ENCODE measurements around the gene TRAM2. TPM values are rescaled to one million over a fixed set of nuclear protein-coding genes. Genes with fewer than 3 reads are reported as not detected.

The TRAM2 gene
- polyA plus RNA-seq, 2 donors, result 1.0 to 1.8 TPM

DNA sequence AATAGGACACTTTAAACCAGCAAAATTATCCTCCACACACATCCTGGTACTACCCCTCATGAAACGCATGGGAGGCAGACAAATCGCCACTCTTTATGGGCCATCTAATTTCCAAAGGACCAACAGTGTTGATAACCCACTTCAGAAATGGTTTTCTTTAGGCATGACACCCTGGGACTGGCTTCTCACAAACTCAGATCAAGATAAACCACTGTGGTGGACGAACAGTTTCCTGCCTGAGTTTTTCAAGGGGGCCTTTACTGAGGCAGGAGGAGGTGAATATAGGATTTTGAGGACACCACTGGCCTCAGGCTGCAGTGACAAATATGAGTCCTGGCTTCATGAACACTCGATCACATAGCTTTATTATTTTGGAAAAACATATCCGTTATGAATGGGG, 26.0 kb downstream of the TRAM2 start:
- 65 to 67% methylated on average over 5 of the region's 5 CpGs for whole genome bisulfite sequencing, 2 donors
- H3K27ac ChIP-seq (ENCODE audit: low read depth in 2 of 2, low read length in 1 of 2), result no peak overlapping the region
- H3K4me3 ChIP-seq (ENCODE audit: low read depth in 1 of 2, low read length in 2 of 2), result no peak overlapping the region
- H3K4me1 ChIP-seq (ENCODE audit: control insufficient read depth in 2 of 2, insufficient read depth in 2 of 2, low read length in 1 of 2), result peaks cover 9 to 15% of the 10 kb centered on the region in 2 donors
- peaks cover 0 to 2% of the 10 kb centered on the region in 2 donors for H3K36me3 ChIP-seq (ENCODE audit: control insufficient read depth in 2 of 2, insufficient read depth in 2 of 2, low read length in 1 of 2)
- H3K9me3 ChIP-seq (ENCODE audit: control insufficient read depth in 2 of 2, insufficient read depth in 1 of 2, low read depth in 1 of 2, low read length in 1 of 2), result peaks cover 0 to 2% of the 10 kb centered on the region in 2 donors
- H3K27me3 ChIP-seq (ENCODE audit: control insufficient read depth in 1 of 2, insufficient read depth in 2 of 2, low read length in 2 of 2), result no peaks in the 10 kb centered on the region

DNA sequence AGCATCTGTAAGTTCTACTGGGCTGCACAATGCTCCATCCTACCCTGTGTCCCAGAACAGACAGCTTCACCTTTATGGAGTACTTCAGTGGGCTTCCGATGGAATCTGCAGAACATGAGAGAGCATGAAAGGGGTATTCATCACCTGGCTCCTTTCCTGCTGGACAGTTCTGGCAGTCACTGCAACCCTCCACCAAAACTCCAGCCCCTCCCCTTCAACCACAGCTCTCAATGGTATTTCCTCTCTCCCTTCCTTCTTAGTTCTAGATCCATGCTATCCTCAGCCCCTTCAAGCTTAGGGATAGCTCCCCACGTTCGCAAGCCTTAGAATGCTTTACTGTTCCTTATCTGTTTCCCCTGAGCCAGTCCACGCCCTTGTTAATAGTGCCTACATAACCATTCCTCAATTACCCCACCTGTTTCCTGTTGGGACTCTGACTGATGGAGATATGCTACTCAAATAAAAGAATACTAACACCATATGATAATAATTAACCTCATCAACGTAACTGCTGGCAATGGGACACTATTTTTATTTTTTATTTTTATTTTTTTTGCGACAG, 26.8 kb downstream of the TRAM2 start:
- Histone ChIP-seq H3K36me3 (ENCODE audit: control insufficient read depth in 2 of 2, insufficient read depth in 2 of 2, low read length in 1 of 2) (peaks cover 0 to 2% of the 10 kb centered on the region in 2 donors), H3K27ac (ENCODE audit: low read depth in 2 of 2, low read length in 1 of 2) (no peak overlapping the region), H3K27me3 (ENCODE audit: control insufficient read depth in 1 of 2, insufficient read depth in 2 of 2, low read length in 2 of 2) (no peaks in the 10 kb centered on the region), H3K4me1 (ENCODE audit: control insufficient read depth in 2 of 2, insufficient read depth in 2 of 2, low read length in 1 of 2) (peaks cover 10 to 20% of the 10 kb centered on the region in 2 donors), H3K9me3 (ENCODE audit: control insufficient read depth in 2 of 2, insufficient read depth in 1 of 2, low read depth in 1 of 2, low read length in 1 of 2) (peaks cover 0 to 2% of the 10 kb centered on the region in 2 donors), H3K4me3 (ENCODE audit: low read depth in 1 of 2, low read length in 2 of 2) (no peak overlapping the region)
- WGBS, 2 donors, result 63 to 84% methylated on average over 6 of the region's 6 CpGs

- 71 to 90% methylated on average over 4 of the region's 4 CpGs for WGBS, 2 donors
- peaks cover 12 to 20% of the 10 kb centered on the region in 2 donors for H3K4me1 ChIP-seq (ENCODE audit: control insufficient read depth in 2 of 2, insufficient read depth in 2 of 2, low read length in 1 of 2)
These were observed 27.4 kb downstream of the TRAM2 start for GRCh38 chr6:52549428-52549827.

GRCh38 chr6:52548999-52549398, 27.9 kb downstream of the TRAM2 start:
- 92% methylated on average over 5 of the region's 5 CpGs for WGBS, 2 donors
- Histone ChIP-seq H3K9me3 (ENCODE audit: control insufficient read depth in 2 of 2, insufficient read depth in 1 of 2, low read depth in 1 of 2, low read length in 1 of 2) (peaks cover 0 to 2% of the 10 kb centered on the region in 2 donors), H3K36me3 (ENCODE audit: control insufficient read depth in 2 of 2, insufficient read depth in 2 of 2, low read length in 1 of 2) (peaks cover 0 to 2% of the 10 kb centered on the region in 2 donors), H3K4me1 (ENCODE audit: control insufficient read depth in 2 of 2, insufficient read depth in 2 of 2, low read length in 1 of 2) (peaks cover 14 to 20% of the 10 kb centered on the region in 2 donors), H3K27me3 (ENCODE audit: control insufficient read depth in 1 of 2, insufficient read depth in 2 of 2, low read length in 2 of 2) (no peaks in the 10 kb centered on the region), H3K4me3 (ENCODE audit: low read depth in 1 of 2, low read length in 2 of 2) (no peak overlapping the region), H3K27ac (ENCODE audit: low read depth in 2 of 2, low read length in 1 of 2) (no peak overlapping the region)

More at GRCh38 chr6:52549428-52549827, 27.4 kb downstream of the TRAM2 start:
- Histone ChIP-seq H3K4me3 (ENCODE audit: low read depth in 1 of 2, low read length in 2 of 2) (no peak overlapping the region), H3K27me3 (ENCODE audit: control insufficient read depth in 1 of 2, insufficient read depth in 2 of 2, low read length in 2 of 2) (no peaks in the 10 kb centered on the region), H3K9me3 (ENCODE audit: control insufficient read depth in 2 of 2, insufficient read depth in 1 of 2, low read depth in 1 of 2, low read length in 1 of 2) (peaks cover 0 to 2% of the 10 kb centered on the region in 2 donors), H3K36me3 (ENCODE audit: control insufficient read depth in 2 of 2, insufficient read depth in 2 of 2, low read length in 1 of 2) (peaks cover 0 to 2% of the 10 kb centered on the region in 2 donors), H3K27ac (ENCODE audit: low read depth in 2 of 2, low read length in 1 of 2) (no peak overlapping the region)

GRCh38 chr6:52548353-52548713, 28.5 kb downstream of the TRAM2 start:
- Histone ChIP-seq H3K4me1 (ENCODE audit: control insufficient read depth in 2 of 2, insufficient read depth in 2 of 2, low read length in 1 of 2) (peaks cover 14 to 20% of the 10 kb centered on the region in 2 donors), H3K27ac (ENCODE audit: low read depth in 2 of 2, low read length in 1 of 2) (no peak overlapping the region), H3K27me3 (ENCODE audit: control insufficient read depth in 1 of 2, insufficient read depth in 2 of 2, low read length in 2 of 2) (no peaks in the 10 kb centered on the region), H3K4me3 (ENCODE audit: low read depth in 1 of 2, low read length in 2 of 2) (no peak overlapping the region), H3K9me3 (ENCODE audit: control insufficient read depth in 2 of 2, insufficient read depth in 1 of 2, low read depth in 1 of 2, low read length in 1 of 2) (peaks cover 0 to 2% of the 10 kb centered on the region in 2 donors), H3K36me3 (ENCODE audit: control insufficient read depth in 2 of 2, insufficient read depth in 2 of 2, low read length in 1 of 2) (peaks cover 0 to under 1% of the 10 kb centered on the region in 2 donors)
- WGBS, 2 donors, result 63 to 72% methylated on average over 7 of the region's 7 CpGs

DNA sequence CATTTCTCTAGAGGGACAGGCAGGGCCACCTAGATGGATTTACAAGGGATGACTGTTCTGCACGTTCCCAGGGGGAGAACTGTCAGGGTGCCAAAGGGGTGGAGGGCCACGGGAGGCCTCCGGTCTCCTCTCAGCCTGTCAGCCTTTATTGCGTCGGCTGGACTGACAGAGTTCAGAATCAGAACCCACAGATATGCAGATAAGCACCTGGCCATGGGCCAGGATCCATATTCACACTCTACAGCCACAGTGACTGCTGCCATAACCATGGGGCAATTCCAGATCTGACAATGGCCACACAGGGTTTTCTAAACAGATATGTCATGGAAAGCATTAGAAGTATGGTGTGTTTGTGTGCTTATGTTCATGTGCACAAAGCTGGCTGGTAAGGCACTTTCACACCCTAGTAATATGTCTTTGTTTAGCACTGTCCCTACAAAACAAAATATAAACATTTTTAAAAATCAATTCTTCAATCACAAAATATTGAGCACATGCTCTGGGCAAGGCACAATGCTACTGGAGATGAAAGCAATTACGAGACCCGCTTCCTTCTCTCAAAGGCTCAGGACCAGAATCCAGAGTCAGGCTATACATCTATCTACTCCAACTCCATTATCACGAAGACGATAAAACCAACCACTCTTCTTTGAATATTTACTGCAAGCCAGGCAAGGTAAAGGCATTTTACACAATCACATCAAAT, 29.1 kb downstream of the TRAM2 start:
- Histone ChIP-seq H3K9me3 (ENCODE audit: control insufficient read depth in 2 of 2, insufficient read depth in 1 of 2, low read depth in 1 of 2, low read length in 1 of 2) (peaks cover 0 to 2% of the 10 kb centered on the region in 2 donors), H3K27ac (ENCODE audit: low read depth in 2 of 2, low read length in 1 of 2) (no peak overlapping the region), H3K4me3 (ENCODE audit: low read depth in 1 of 2, low read length in 2 of 2) (no peak overlapping the region), H3K4me1 (ENCODE audit: control insufficient read depth in 2 of 2, insufficient read depth in 2 of 2, low read length in 1 of 2) (peaks cover 14 to 20% of the 10 kb centered on the region in 2 donors), H3K36me3 (ENCODE audit: control insufficient read depth in 2 of 2, insufficient read depth in 2 of 2, low read length in 1 of 2) (no peaks in the 10 kb centered on the region), H3K27me3 (ENCODE audit: control insufficient read depth in 1 of 2, insufficient read depth in 2 of 2, low read length in 2 of 2) (no peaks in the 10 kb centered on the region)
- 72 to 76% methylated on average over 9 of the region's 9 CpGs for WGBS, 2 donors

GRCh38 chr6:52546678-52547077, 30.2 kb downstream of the TRAM2 start:
- H3K4me1 ChIP-seq (ENCODE audit: control insufficient read depth in 2 of 2, insufficient read depth in 2 of 2, low read length in 1 of 2), result peaks cover 8 to 13% of the 10 kb centered on the region in 2 donors
- H3K9me3 ChIP-seq (ENCODE audit: control insufficient read depth in 2 of 2, insufficient read depth in 1 of 2, low read depth in 1 of 2, low read length in 1 of 2), result no peaks in the 10 kb centered on the region
- 78 to 84% methylated on average over 3 of the region's 3 CpGs for WGBS, 2 donors
- H3K4me3 ChIP-seq (ENCODE audit: low read depth in 1 of 2, low read length in 2 of 2), result no peak overlapping the region
- no peaks in the 10 kb centered on the region for H3K27me3 ChIP-seq (ENCODE audit: control insufficient read depth in 1 of 2, insufficient read depth in 2 of 2, low read length in 2 of 2)
- no peak overlapping the region for H3K27ac ChIP-seq (ENCODE audit: low read depth in 2 of 2, low read length in 1 of 2)
- no peaks in the 10 kb centered on the region for H3K36me3 ChIP-seq (ENCODE audit: control insufficient read depth in 2 of 2, insufficient read depth in 2 of 2, low read length in 1 of 2)

GRCh38 chr6:52546192-52546591, 30.7 kb downstream of the TRAM2 start:
- H3K36me3 ChIP-seq (ENCODE audit: control insufficient read depth in 2 of 2, insufficient read depth in 2 of 2, low read length in 1 of 2), result no peaks in the 10 kb centered on the region
- no peak overlapping the region for H3K27ac ChIP-seq (ENCODE audit: low read depth in 2 of 2, low read length in 1 of 2)
- H3K4me1 ChIP-seq (ENCODE audit: control insufficient read depth in 2 of 2, insufficient read depth in 2 of 2, low read length in 1 of 2), result peaks cover 7 to 9% of the 10 kb centered on the region in 2 donors
- no peaks in the 10 kb centered on the region for H3K27me3 ChIP-seq (ENCODE audit: control insufficient read depth in 1 of 2, insufficient read depth in 2 of 2, low read length in 2 of 2)
- no peaks in the 10 kb centered on the region for H3K9me3 ChIP-seq (ENCODE audit: control insufficient read depth in 2 of 2, insufficient read depth in 1 of 2, low read depth in 1 of 2, low read length in 1 of 2)
- no peak overlapping the region for H3K4me3 ChIP-seq (ENCODE audit: low read depth in 1 of 2, low read length in 2 of 2)
- WGBS, 2 donors, result 87 to 91% methylated on average over 1 of the region's 1 CpG

DNA sequence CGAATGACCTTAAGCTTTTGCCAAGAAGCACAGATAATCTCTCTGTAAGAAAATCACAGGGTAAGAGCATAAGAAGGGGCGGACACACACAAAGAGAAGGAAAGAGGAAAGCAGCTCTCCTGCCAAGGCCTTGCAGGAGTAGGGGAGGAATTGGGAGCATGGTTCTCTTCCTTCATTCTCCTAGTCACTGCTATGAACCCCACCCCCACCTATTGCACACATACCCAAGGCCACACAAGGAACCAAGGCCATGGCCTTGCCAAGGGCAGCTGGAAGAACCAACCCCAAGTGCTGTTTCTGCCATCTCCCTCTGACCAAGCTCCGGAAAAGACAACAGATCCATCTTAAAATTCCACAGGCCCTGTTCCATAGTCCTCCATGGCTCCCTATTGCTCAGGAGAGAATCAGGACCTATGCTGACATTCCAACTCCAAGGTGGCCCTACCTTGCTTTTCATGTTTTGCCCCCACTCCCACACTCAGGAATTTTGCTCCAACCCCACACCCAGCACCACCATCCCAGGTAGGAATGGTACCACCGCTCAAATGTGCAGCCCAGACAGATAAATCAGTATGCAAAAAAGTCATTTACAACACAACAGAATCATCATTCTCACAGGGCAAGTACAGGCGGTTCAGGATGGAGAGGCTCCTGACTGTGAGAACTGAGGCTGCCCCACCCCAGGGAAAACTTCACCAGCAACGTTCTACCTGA, 31.3 kb downstream of the TRAM2 start:
- Histone ChIP-seq H3K9me3 (ENCODE audit: control insufficient read depth in 2 of 2, insufficient read depth in 1 of 2, low read depth in 1 of 2, low read length in 1 of 2) (no peaks in the 10 kb centered on the region), H3K27ac (ENCODE audit: low read depth in 2 of 2, low read length in 1 of 2) (no peak overlapping the region), H3K4me3 (ENCODE audit: low read depth in 1 of 2, low read length in 2 of 2) (no peak overlapping the region), H3K36me3 (ENCODE audit: control insufficient read depth in 2 of 2, insufficient read depth in 2 of 2, low read length in 1 of 2) (no peaks in the 10 kb centered on the region), H3K27me3 (ENCODE audit: control insufficient read depth in 1 of 2, insufficient read depth in 2 of 2, low read length in 2 of 2) (no peaks in the 10 kb centered on the region), H3K4me1 (ENCODE audit: control insufficient read depth in 2 of 2, insufficient read depth in 2 of 2, low read length in 1 of 2) (peaks cover 7 to 9% of the 10 kb centered on the region in 2 donors)
- WGBS, 2 donors, result 80 to 82% methylated on average over 6 of the region's 6 CpGs
